HepG2 (cell line): ENCODE results near the gene APBB3. TPM values are rescaled to one million over a fixed set of nuclear protein-coding genes. Genes with fewer than 3 reads are reported as not detected.

ENCODE experiments used
- BRCA1 ChIP-seq: sonication (generic); formaldehyde crosslinking; IDR thresholded peaks from 2 replicates; pipeline ENCODE4 v1.4.0; 2020; ENCODE audit warnings: missing genetic modification reagents
- DNMT3B ChIP-seq: conservative IDR thresholded peaks from 2 replicates; pipeline ENCODE4 v1.6.1; 2016; ENCODE audit warnings: missing biosample characterization, control low read depth
- DR1 ChIP-seq: sonication (generic); formaldehyde crosslinking; IDR thresholded peaks from 2 replicates; pipeline ENCODE4 v1.8.0; 2021; ENCODE audit warnings: mild to moderate bottlenecking, missing genetic modification reagents, inconsistent platforms
- KDM2A ChIP-seq: sonication (generic); formaldehyde crosslinking; IDR thresholded peaks from 2 replicates; pipeline ENCODE4 v1.4.0; 2020; ENCODE audit warnings: low read depth, missing genetic modification reagents, borderline replicate concordance
- MAFG ChIP-seq: sonication (generic); formaldehyde crosslinking; IDR thresholded peaks from 2 replicates; pipeline ENCODE4 v1.5.1; 2020; ENCODE audit warnings: mild to moderate bottlenecking, missing genetic modification reagents
- NFYC ChIP-seq: IDR thresholded peaks from 2 replicates; pipeline ENCODE4 v1.6.1; 2016; ENCODE audit warnings: missing genetic modification reagents, missing compliant biosample characterization
- RCOR2 ChIP-seq: IDR thresholded peaks from 2 replicates; pipeline ENCODE4 v1.6.1; 2016; ENCODE audit warnings: missing biosample characterization, missing genetic modification reagents
- RNF2 ChIP-seq: fragments of 450-650 bp; conservative IDR thresholded peaks from 2 replicates; pipeline ENCODE4 v1.6.1; 2016; ENCODE audit warnings: low read depth
- SPEN ChIP-seq: sonication (generic); formaldehyde crosslinking; IDR thresholded peaks from 2 replicates; pipeline ENCODE4 v1.5.1; 2020; ENCODE audit warnings: low read depth, mild to moderate bottlenecking, missing genetic modification reagents
- TCF7L2 ChIP-seq: IDR thresholded peaks from 2 replicates; pipeline ENCODE4 v1.6.1; 2011; ENCODE audit warnings: mild to moderate bottlenecking, low read depth, low read length, moderate library complexity
- TP53 ChIP-seq: sonication (generic); formaldehyde crosslinking; conservative IDR thresholded peaks from 2 replicates; pipeline ENCODE4 v1.4.0; 2020; ENCODE audit warnings: missing genetic modification reagents
- ZIK1 ChIP-seq: sonication (generic); formaldehyde crosslinking; IDR thresholded peaks from 2 replicates; pipeline ENCODE4 v1.5.0; 2020; ENCODE audit warnings: mild to moderate bottlenecking, low read depth, missing genetic modification reagents, borderline replicate concordance
- ZNF205 ChIP-seq: IDR thresholded peaks from 2 replicates; pipeline ENCODE4 v1.6.1; 2018; ENCODE audit warnings: missing biosample characterization, missing genetic modification reagents
- ZNF550 ChIP-seq: sonication (generic); formaldehyde crosslinking; IDR thresholded peaks from 2 replicates; pipeline ENCODE4 v1.4.0; 2020; ENCODE audit warnings: mild to moderate bottlenecking, missing genetic modification reagents, borderline replicate concordance
- ZNF570 ChIP-seq: sonication (generic); formaldehyde crosslinking; IDR thresholded peaks from 2 replicates; pipeline ENCODE4 v1.4.0; 2020; ENCODE audit warnings: mild to moderate bottlenecking, missing genetic modification reagents, borderline replicate concordance
- polyA plus RNA-seq, 8 experiments: library from polyadenylated mRNA; depleted of rRNA in 3 of 8; stranded (reverse) in 7 of 8; unstranded in 1 of 8; fragments of >200 nt; fragmentation: Illumina TruSeq in 4 of 8; extraction: Trizol in 4 of 8; gene quantifications; 2 replicates each; pipeline versions ENCODE4 v1.2.1 to v1.2.3, GENCODE V29; 2011 to 2016; ENCODE audit warnings: low read depth in 4 of 8, missing spikeins in 1 of 8, mixed read lengths in 1 of 8; ENCODE audit not compliant: insufficient read depth in 1 of 8
- total RNA-seq, 5 experiments: library from RNA; depleted of rRNA; stranded (reverse); fragments of >200 nt; fragmentation: Illumina TruSeq; extraction: Trizol; gene quantifications; 2 replicates each; pipeline ENCODE4 v1.2.3, GENCODE V29; 2016; ENCODE audit warnings: low read depth in 1 of 5
- TF ChIP-seq, protein P1 (sequence below): sonication (generic); formaldehyde crosslinking; IDR thresholded peaks from 2 replicates; pipeline ENCODE4 v1.4.0; 2020; ENCODE audit warnings: missing genetic modification reagents
- TF ChIP-seq, protein P2 (sequence below): sonication (generic); formaldehyde crosslinking; IDR thresholded peaks from 2 replicates; pipeline ENCODE4 v1.4.0; 2020; ENCODE audit warnings: missing genetic modification reagents
- TF ChIP-seq, protein P3 (sequence below): sonication (generic); formaldehyde crosslinking; IDR thresholded peaks from 2 replicates; pipeline ENCODE4 v1.5.1; 2020; ENCODE audit warnings: mild to moderate bottlenecking, missing genetic modification reagents
- TF ChIP-seq, protein P4 (sequence below): sonication (generic); formaldehyde crosslinking; IDR thresholded peaks from 2 replicates; pipeline ENCODE4 v1.4.0; 2020; ENCODE audit warnings: missing genetic modification reagents, borderline replicate concordance

Gene APBB3
- total and polyA plus RNA-seq, 2 of the 13 experiments (the other 11 are each of a cell fraction or from before 2014, with no cell fraction given) = 0.38 to 0.78 TPM

DNA sequence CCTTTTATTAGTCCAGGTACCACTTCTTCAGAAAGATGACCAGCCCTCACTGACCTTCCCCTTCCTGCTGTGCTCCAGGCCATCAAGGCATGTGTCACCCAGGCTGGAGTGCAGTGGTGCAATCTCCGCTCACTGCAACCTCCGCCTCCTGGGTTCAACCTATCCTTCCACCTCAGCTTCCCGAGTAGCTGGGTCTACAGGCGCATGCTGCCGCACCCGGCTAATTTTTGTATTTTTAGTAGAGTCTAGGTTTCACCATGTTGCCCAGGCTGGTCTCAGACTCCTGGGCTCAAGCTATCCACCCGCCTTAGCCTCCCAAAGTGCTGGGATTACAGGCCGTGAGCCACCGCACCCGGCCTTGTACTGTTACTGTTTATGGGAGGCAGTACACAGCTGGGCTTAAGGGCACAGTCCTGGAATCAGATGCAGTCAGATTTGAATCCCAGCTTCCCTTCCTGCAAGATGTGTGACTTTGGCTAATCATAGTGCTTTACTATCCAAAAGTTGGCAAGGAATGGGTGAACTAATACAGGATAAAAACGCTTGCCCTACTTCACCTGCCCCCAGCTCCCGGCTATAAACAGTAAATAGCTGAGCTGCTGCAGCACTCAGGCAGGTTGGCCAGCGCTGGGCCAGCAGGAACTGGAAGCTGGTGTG lies 17.4 kb downstream of the APBB3 start (continued):
- no peak for TF ChIP-seq RCOR2 (CRISPR knock-in tag)
- TF ChIP-seq, protein P1, sequence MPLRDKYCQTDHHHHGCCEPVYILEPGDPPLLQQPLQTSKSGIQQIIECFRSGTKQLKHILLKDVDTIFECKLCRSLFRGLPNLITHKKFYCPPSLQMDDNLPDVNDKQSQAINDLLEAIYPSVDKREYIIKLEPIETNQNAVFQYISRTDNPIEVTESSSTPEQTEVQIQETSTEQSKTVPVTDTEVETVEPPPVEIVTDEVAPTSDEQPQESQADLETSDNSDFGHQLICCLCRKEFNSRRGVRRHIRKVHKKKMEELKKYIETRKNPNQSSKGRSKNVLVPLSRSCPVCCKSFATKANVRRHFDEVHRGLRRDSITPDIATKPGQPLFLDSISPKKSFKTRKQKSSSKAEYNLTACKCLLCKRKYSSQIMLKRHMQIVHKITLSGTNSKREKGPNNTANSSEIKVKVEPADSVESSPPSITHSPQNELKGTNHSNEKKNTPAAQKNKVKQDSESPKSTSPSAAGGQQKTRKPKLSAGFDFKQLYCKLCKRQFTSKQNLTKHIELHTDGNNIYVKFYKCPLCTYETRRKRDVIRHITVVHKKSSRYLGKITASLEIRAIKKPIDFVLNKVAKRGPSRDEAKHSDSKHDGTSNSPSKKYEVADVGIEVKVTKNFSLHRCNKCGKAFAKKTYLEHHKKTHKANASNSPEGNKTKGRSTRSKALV (CRISPR knock-in tag) = no peak
- no peak for TF ChIP-seq ZNF550 (CRISPR knock-in tag)
- TF ChIP-seq MAFG (CRISPR knock-in tag) = no peak
- no peak for TF ChIP-seq KDM2A (CRISPR knock-in tag)
- TF ChIP-seq, protein P2, sequence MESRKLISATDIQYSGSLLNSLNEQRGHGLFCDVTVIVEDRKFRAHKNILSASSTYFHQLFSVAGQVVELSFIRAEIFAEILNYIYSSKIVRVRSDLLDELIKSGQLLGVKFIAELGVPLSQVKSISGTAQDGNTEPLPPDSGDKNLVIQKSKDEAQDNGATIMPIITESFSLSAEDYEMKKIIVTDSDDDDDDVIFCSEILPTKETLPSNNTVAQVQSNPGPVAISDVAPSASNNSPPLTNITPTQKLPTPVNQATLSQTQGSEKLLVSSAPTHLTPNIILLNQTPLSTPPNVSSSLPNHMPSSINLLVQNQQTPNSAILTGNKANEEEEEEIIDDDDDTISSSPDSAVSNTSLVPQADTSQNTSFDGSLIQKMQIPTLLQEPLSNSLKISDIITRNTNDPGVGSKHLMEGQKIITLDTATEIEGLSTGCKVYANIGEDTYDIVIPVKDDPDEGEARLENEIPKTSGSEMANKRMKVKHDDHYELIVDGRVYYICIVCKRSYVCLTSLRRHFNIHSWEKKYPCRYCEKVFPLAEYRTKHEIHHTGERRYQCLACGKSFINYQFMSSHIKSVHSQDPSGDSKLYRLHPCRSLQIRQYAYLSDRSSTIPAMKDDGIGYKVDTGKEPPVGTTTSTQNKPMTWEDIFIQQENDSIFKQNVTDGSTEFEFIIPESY = no peak
- no peak for TF ChIP-seq NFYC (CRISPR knock-in tag)
- TF ChIP-seq DNMT3B (CRISPR knock-in tag) = no peak
- no peak for TF ChIP-seq BRCA1 (CRISPR knock-in tag)
- TF ChIP-seq, protein P3, sequence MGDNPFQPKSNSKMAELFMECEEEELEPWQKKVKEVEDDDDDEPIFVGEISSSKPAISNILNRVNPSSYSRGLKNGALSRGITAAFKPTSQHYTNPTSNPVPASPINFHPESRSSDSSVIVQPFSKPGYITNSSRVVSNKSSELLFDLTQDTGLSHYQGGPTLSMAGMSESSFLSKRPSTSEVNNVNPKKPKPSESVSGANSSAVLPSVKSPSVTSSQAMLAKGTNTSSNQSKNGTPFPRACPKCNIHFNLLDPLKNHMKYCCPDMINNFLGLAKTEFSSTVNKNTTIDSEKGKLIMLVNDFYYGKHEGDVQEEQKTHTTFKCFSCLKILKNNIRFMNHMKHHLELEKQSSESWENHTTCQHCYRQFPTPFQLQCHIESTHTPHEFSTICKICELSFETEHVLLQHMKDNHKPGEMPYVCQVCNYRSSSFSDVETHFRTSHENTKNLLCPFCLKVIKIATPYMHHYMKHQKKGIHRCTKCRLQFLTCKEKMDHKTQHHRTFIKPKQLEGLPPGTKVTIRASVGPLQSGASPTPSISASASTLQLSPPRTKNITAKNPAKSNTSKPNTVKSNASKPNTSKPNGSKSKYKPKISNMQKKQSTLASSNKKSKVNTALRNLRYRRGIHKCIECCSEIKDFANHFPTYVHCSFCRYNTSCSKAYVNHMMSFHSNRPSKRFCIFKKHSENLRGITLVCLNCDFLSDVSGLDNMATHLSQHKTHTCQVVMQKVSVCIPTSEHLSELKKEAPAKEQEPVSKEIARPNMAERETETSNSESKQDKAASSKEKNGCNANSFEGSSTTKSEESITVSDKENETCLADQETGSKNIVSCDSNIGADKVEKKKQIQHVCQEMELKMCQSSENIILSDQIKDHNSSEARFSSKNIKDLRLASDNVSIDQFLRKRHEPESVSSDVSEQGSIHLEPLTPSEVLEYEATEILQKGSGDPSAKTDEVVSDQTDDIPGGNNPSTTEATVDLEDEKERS (CRISPR knock-in tag) = no peak
- no peak for TF ChIP-seq ZNF205 (CRISPR knock-in tag)
- TF ChIP-seq DR1 (CRISPR knock-in tag) = no peak
- no peak for TF ChIP-seq SPEN (CRISPR knock-in tag)
- TF ChIP-seq TP53 (CRISPR knock-in tag) = no peak
- no peak for TF ChIP-seq ZIK1 (CRISPR knock-in tag)
- TF ChIP-seq TCF7L2 = no peak
- TF ChIP-seq ZNF570 (CRISPR knock-in tag) = no peak
- no peak for TF ChIP-seq RNF2
- TF ChIP-seq, protein P4, sequence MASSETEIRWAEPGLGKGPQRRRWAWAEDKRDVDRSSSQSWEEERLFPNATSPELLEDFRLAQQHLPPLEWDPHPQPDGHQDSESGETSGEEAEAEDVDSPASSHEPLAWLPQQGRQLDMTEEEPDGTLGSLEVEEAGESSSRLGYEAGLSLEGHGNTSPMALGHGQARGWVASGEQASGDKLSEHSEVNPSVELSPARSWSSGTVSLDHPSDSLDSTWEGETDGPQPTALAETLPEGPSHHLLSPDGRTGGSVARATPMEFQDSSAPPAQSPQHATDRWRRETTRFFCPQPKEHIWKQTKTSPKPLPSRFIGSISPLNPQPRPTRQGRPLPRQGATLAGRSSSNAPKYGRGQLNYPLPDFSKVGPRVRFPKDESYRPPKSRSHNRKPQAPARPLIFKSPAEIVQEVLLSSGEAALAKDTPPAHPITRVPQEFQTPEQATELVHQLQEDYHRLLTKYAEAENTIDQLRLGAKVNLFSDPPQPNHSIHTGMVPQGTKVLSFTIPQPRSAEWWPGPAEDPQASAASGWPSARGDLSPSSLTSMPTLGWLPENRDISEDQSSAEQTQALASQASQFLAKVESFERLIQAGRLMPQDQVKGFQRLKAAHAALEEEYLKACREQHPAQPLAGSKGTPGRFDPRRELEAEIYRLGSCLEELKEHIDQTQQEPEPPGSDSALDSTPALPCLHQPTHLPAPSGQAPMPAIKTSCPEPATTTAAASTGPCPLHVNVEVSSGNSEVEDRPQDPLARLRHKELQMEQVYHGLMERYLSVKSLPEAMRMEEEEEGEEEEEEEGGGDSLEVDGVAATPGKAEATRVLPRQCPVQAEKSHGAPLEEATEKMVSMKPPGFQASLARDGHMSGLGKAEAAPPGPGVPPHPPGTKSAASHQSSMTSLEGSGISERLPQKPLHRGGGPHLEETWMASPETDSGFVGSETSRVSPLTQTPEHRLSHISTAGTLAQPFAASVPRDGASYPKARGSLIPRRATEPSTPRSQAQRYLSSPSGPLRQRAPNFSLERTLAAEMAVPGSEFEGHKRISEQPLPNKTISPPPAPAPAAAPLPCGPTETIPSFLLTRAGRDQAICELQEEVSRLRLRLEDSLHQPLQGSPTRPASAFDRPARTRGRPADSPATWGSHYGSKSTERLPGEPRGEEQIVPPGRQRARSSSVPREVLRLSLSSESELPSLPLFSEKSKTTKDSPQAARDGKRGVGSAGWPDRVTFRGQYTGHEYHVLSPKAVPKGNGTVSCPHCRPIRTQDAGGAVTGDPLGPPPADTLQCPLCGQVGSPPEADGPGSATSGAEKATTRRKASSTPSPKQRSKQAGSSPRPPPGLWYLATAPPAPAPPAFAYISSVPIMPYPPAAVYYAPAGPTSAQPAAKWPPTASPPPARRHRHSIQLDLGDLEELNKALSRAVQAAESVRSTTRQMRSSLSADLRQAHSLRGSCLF = no peak
